HFFc6 (cell line): Measurements from ENCODE around the gene FYTTD1. TPM values are rescaled to one million over a fixed set of nuclear protein-coding genes. Genes with fewer than 3 reads are reported as not detected.

Experiments used
- DNase-seq: peaks from one replicate; pipeline ENCODE4 v3.0.0-alpha.2; 2018
- H3K27ac Mint-ChIP-seq: 2 replicates; pipeline ENCODE4 v1.8.0; 2020; ENCODE audit warnings: mild to moderate bottlenecking, mixed read lengths
- H3K27me3 Mint-ChIP-seq: 2 replicates; pipeline ENCODE4 v1.8.0; 2021; ENCODE audit warnings: mild to moderate bottlenecking, moderate library complexity, mixed read lengths; ENCODE audit not compliant: insufficient read depth
- H3K36me3 Mint-ChIP-seq: 2 replicates; pipeline ENCODE4 v1.8.0; 2021; ENCODE audit warnings: low read depth, mixed read lengths
- H3K4me1 Mint-ChIP-seq: 2 replicates; pipeline ENCODE4 v1.8.0; 2020; ENCODE audit warnings: low read depth, mixed read lengths
- H3K4me3 Mint-ChIP-seq: 2 replicates; pipeline ENCODE4 v1.8.0; 2020; ENCODE audit warnings: mild to moderate bottlenecking, moderate library complexity, mixed read lengths
- H3K9me3 Mint-ChIP-seq: 2 replicates; pipeline ENCODE4 v1.8.0; 2020; ENCODE audit warnings: mild to moderate bottlenecking, mixed read lengths
- CTCF ChIP-seq: fragments of 200-600 bp; sonication (generic); IDR thresholded peaks from 2 replicates; pipeline ENCODE4 v1.5.0; 2021; ENCODE audit warnings: antibody characterized with exemption, mild to moderate bottlenecking
- total RNA-seq, 6 experiments: library from RNA; stranded (reverse); fragmentation: NEBNext Ultra II Directional; extraction: Animal tissue kit (Norgen Biotek cat#: 25700); gene quantifications; 2 replicates in 1 of 6; 3 replicates in 5 of 6; pipeline ENCODE4 v1.2.3, GENCODE V29; 2021

FYTTD1 gene
- total RNA-seq, 6 experiments from 2014 or later, result 53.3 to 71.7 (median 60.9) TPM

GRCh38 chr3:197742787-197743186, 6.9 kb upstream of the FYTTD1 start:
- H3K9me3 Mint-ChIP-seq, result no peaks in the 10 kb centered on the region
- H3K36me3 Mint-ChIP-seq, result no peaks in the 10 kb centered on the region
- H3K27ac Mint-ChIP-seq, result no peak overlapping the region
- no peak for DNase-seq
- peaks cover 15% of the 10 kb centered on the region for H3K4me1 Mint-ChIP-seq
- no peak for TF ChIP-seq CTCF
- no peak overlapping the region for H3K4me3 Mint-ChIP-seq
- H3K27me3 Mint-ChIP-seq, result no peaks in the 10 kb centered on the region

DNA sequence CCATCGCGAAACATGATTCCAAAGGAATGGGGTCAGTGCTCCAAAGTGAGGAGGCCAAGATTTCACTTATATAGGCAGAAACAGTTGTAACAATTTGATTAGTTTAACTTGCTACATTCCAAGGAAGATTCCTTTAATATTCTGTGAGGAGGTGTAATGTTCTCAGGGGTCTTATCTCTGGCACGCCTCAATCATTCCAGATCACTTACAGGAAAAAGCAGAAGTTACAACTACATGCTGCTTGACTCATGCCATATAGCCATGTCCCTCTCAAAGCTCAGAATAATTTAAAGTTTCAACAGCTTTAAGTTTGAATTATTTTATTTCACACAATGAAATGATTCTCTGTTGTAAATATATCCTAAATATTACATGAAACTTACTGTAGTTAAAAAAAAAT, 3.5 kb upstream of the FYTTD1 start:
- H3K9me3 Mint-ChIP-seq, result no peaks in the 10 kb centered on the region
- TF ChIP-seq CTCF, result no peak
- no peak for DNase-seq
- H3K4me1 Mint-ChIP-seq, result peaks cover 23% of the 10 kb centered on the region
- H3K27me3 Mint-ChIP-seq, result peaks cover 2% of the 10 kb centered on the region; the same call in 1 of the 2 replicates
- no peak overlapping the region for H3K27ac Mint-ChIP-seq
- H3K4me3 Mint-ChIP-seq, result no peak overlapping the region
- no peaks in the 10 kb centered on the region for H3K36me3 Mint-ChIP-seq

DNA sequence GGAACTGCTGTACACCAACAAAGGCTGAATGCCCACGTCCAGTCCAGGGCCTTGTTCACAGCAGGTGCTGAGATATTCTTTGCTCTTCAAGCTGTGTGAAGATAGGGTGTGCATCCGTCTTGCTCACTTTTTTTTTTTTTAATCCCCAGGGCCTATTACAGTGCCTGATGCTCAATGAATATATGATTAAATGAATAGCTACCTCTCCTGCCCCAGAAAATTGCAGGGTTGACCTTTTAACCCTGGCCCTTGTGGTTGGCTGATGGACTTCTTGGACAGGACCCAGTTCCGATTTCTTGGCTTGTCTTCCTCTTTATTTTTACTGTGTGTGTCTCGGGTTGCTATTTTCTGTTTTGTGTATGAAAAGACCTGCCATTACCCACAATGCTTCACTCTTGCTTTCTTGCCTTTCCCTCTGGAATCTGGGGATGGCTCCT, 2.9 kb upstream of the FYTTD1 start:
- Mint-ChIP-seq H3K27ac (no peak overlapping the region), H3K4me1 (peaks cover 26% of the 10 kb centered on the region), H3K9me3 (no peaks in the 10 kb centered on the region), H3K36me3 (no peaks in the 10 kb centered on the region), H3K27me3 (peaks cover 2% of the 10 kb centered on the region; the same call in 1 of the 2 replicates), H3K4me3 (no peak overlapping the region)
- DNase-seq, result no peak
- TF ChIP-seq CTCF, result no peak

GRCh38 chr3:197748597-197749314, 927 bp upstream of the FYTTD1 start:
- H3K36me3 Mint-ChIP-seq, result no peaks in the 10 kb centered on the region
- peak; percentile 78 for DNase-seq
- peak overlapping the region; percentile 82 for H3K27ac Mint-ChIP-seq
- H3K4me1 Mint-ChIP-seq, result peaks cover 40% of the 10 kb centered on the region
- peak overlapping the region; percentile 96 for H3K4me3 Mint-ChIP-seq
- no peak for TF ChIP-seq CTCF
- peaks cover 3% of the 10 kb centered on the region for H3K27me3 Mint-ChIP-seq
- no peaks in the 10 kb centered on the region for H3K9me3 Mint-ChIP-seq

DNA sequence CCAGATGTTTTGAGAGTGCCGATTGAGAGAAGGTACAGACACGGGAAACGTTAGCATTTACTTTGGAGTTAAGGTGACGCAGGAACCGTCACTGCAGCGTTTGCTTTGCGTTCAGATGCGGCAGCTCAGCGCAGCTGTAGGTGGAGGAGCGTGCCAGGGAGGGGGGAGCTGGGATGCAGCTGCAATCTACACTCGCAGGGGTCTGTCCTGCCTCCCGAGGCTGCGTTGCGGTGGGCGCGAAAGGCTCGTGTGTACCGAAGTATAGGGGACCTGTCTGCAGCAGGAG, 425 bp upstream of the FYTTD1 start:
- Mint-ChIP-seq H3K9me3 (no peaks in the 10 kb centered on the region), H3K27me3 (peaks cover 3% of the 10 kb centered on the region), H3K4me3 (peak overlapping the region; percentile 96), H3K4me1 (peaks cover 44% of the 10 kb centered on the region), H3K36me3 (no peaks in the 10 kb centered on the region; the same call in 1 of the 2 replicates), H3K27ac (peak overlapping the region; percentile 82)
- DNase-seq, result peak; percentile 46
- no peak for TF ChIP-seq CTCF
